HG03558 (cell line): ENCODE data around the gene SIRT4.
"Not testable (repeated sequence)": the region's sequence is repeated elsewhere in the genome, so short reads cannot be mapped to it uniquely, and the experiment has no call there.

Source experiments
- ATAC-seq: cut with Tn5 transposase; IDR thresholded peaks from one replicate; pipeline ENCODE4 v1.9.1; 2021; ENCODE audit warnings: moderate number of reproducible peaks; ENCODE audit not compliant: unreplicated experiment; ENCODE audit errors: extremely low read depth

The SIRT4 gene

GRCh38 chr12:120332523-120332922, 30.4 kb downstream of the SIRT4 start:
- ATAC-seq, result no peak

- not testable (repeated sequence) for ATAC-seq
Observed at GRCh38 chr12:120335447-120335846, 33.3 kb downstream of the SIRT4 start.

- ATAC-seq, result not testable (repeated sequence)
Observed at GRCh38 chr12:120336392-120336791, 34.3 kb downstream of the SIRT4 start.

DNA sequence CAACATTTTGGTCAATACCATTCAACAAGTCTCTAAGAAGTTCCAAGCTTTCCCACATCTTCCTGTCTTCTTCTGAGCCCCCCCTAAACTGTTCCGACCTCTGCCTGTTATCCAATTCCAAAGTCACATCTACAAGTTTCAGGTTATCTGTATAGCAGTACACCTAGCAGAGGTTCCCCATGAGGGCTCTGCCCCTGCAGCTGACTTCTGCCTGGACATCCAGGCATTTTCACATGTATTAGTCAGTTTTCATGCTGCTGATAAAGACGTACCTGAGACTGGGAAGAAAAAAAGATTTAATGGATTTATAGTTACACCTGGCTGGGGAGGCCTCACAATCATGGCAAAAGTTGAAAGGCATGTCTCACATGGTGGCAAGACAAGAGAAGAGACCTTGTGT, 35.6 kb downstream of the SIRT4 start:
- ATAC-seq, result no peak

- no peak for ATAC-seq
Observed at GRCh38 chr12:120339256-120339655, 37.1 kb downstream of the SIRT4 start.

- no peak for ATAC-seq
Observed at GRCh38 chr12:120342175-120343038, 40.3 kb downstream of the SIRT4 start.

DNA sequence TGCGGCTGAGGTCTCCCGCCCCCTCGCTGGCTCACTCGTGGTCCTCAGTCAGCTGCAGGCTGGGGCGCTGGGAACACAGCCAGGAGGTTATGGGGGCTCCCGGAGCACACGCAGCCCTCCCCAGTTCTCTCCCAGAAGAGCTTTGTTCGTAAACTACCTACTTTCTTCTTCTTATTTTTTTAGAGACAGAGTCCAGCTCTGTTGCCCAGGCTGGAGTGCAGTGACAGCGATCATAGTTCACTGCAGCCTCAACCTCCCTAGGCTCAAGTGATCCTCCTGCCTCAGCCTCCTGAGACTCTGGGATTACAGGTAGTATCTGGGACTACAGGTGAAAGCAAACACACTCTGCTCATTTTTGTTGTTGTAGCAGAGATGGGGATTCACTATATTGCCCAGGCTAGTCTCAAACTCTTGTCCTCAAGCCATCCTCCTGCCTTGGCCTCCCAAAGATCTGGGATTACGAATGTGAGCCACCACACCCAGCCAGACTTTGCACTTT, 41.0 kb downstream of the SIRT4 start:
- ATAC-seq, result no peak

DNA sequence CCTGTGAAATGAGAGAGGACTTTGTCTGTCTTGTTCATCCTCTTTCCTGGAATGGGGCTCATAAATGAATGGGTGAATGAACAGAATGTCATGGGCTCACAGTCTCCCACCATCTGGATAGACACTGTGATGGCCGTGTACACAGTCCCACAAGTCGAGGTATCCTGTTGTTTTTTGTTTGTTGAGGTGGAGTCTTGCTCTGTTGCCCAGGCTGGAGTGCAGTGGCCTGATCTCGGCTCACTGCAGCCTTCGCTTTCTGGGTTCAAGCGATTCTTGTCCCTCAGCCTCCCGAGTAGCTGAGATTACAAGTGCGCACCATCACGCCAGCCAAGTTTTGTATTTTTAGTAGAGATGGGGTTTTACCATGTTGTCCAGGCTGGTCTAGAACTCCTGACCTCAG, 41.6 kb downstream of the SIRT4 start:
- ATAC-seq, result no peak

- ATAC-seq, result no peak
Observed at GRCh38 chr12:120346031-120346430, 43.9 kb downstream of the SIRT4 start.

DNA sequence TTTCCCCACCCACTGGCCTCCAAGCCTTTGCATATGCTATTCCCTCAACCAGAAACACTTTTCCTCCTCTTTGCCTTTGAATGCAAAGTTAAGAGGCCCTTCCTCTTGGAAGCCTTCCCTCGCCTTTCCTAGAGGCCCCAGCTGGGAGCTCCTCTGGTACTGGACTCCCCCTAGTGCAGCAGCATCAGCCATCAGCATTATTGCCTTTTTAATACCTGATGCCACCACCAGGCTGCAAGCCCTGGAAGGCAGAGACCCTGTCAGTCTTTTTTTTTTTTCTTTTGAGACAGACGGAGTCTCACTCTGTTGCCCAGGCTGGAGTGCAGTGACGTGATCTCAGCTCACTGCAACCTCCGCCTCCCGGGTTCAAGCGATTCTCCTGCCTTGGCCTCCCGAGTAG, 44.6 kb downstream of the SIRT4 start:
- no peak for ATAC-seq

DNA sequence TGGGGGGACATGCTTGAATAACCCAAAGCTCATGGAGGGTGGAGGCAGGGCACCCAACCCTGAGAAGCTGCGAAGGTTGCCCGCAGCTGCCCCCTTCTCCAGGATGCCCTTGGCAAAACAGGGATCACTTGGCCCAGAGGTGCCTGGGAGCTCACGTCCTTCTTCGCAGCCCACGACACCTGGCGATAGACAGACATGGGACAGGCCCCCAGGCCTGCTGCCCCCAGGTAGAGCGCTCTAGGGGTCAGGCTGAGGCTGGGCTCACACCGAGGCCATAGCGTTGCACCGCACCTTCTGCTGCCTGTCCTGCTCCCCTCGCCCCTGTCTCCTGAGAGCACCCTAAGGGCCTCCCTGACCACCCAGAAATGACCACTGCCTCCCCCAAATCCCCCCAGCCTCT, 45.6 kb downstream of the SIRT4 start:
- ATAC-seq, result no peak

GRCh38 chr12:120350576-120351350, 48.6 kb downstream of the SIRT4 start:
- ATAC-seq, result no peak

DNA sequence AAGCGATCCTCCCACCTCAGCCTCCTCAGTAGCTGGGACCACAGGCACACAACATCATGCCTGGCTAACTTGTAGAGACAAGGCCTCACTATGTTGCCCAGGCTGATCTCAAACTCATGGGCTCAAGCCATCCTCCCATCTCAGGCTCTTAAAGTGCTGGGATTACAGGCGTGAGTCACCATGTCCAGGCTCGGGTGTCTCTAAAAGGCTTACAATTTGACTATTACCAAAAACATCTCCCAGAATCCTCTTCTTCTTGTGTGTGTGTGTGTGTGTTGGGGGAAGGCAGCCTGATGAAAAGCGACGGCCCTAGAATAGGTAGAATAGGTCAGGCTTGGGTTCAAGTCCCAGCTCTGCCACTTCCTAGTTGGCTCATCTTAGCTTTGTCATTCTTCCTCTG, 50.0 kb downstream of the SIRT4 start:
- no peak for ATAC-seq

DNA sequence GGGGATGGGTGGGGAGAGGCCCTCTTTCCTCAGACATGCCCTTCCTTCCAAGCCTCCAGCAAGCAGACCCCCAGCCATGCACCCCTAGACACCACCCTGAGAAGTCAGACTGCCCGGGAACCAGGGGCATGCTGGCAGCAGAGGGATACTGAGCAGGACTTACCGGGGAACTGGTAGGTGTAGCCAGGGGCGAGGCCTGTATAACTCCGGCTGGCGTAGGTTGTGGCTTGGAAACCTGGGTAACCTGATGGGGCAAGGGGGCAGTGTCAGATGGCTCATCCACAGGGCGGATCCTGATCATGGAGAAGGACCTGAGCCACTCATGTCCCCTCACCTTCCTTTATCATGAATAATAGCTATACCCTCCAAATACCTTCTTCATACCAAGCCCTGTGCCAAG, 51.0 kb downstream of the SIRT4 start:
- no peak for ATAC-seq

DNA sequence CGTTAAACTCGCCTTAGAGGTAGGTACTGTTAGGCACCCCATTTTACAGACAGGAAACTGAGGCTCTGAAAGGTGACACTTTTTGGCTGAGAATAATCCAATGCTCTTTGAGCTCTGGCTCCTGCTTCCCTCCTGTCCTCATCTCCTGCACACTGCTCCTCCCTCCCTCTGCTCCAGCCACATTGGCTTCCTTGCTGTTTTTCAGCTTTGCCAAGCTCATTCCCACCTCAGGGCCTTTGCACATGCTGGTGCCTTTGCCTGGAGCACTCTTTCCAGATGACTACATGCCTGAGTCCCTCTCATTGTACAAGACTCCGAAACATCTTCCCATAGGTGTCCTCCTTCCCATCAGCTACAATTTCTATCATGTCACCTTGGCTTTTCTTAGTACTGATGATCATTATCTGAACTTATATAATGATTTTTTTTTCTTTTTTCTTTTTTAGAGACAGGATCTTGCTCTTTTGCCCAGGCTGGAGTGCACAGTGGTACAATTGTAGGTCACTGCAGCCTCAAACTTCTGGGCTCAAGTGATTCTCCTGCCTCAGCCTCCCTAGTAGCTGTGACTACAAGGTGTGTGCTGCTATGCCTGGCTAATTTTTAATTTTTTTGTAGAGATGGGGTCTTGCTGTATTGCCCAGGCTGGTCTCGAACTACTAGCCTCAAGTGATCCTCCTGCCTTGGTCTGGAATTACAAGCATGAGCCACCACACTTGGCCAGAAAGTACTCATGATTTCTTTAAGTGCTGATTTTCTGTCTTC, 51.6 kb downstream of the SIRT4 start:
- ATAC-seq, result no peak

GRCh38 chr12:120356567-120357030, 54.5 kb downstream of the SIRT4 start:
- ATAC-seq, result no peak

DNA sequence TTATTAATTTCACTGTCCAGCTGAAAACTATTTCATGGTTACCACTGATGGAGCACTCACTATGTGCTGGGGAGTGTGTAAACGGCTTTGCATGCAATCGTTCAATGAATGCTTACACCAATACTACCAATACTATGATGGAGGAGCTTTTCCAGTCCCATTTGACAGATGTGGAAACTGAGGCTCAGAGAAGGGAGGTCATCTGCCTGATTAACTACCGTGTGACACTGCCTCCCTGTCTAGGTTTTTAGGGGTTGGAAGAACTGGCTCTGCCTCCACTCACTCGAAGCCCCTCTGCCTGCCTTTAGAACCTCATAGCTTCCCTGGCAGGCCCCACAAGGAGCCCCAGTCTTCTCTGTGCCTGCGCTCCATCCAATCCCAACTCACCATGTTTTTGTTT, 55.0 kb downstream of the SIRT4 start:
- no peak for ATAC-seq

DNA sequence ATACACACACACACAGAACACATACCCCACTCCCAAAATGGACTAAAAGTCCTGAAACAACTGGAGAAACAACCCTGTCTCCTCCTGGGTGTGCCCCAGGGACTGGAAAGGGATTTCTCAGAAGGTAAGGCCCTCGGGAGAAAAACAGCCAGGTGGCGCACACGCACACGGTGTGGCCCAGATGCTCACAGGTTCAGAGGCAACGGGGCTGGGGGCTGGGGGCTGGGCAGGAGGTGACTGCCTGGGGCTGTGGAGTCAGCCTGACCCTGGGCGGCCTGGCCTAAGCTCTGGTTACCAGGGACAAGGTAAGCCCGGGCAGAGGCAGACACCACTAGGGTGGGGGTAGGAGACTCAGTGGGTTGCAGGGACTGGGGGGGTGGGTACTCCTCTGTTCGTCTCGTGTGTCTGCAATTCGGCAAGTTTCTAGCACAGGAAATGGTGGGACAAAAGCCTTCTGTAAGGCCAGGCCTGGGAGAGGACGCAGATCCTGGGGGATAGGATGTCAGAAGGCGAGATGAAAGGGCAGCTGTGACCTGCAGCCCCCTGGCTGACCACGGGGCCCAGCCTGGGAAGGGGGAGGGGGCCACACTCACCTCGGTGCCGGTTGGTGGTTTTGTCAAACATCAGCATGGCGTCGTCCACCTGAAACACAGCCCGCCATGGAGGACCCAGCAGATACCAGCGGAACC, 56.4 kb downstream of the SIRT4 start:
- no peak for ATAC-seq

GRCh38 chr12:120359128-120359527, 57.0 kb downstream of the SIRT4 start:
- ATAC-seq, result no peak
